Activated CD8-positive, alpha-beta memory T cell treated with anti-CD3 and anti-CD28 coated beads, Interleukin-2, amount 50 U/mL, for 24 hours (primary cell): Measurements from ENCODE around the gene CEACAM4.

Experiments
- DNase-seq: peaks from one replicate; pipeline ENCODE4 v3.0.0-alpha.2; 2020; ENCODE audit errors: extremely low read depth

The CEACAM4 gene

GRCh38 chr19:41617941-41618730 is 8.7 kb downstream of the CEACAM4 start:
- DNase-seq: no peak

GRCh38 chr19:41616792-41617621 is 9.9 kb downstream of the CEACAM4 start:
- DNase-seq: no peak

- DNase-seq: no peak
These were observed 11.7 kb downstream of the CEACAM4 start for GRCh38 chr19:41615207-41615606.

GRCh38 chr19:41612483-41612882 is 14.4 kb downstream of the CEACAM4 start:
- no peak for DNase-seq

- no peak for DNase-seq
These were observed 16.1 kb downstream of the CEACAM4 start for GRCh38 chr19:41610789-41611188.

- DNase-seq: no peak
These were observed 19.2 kb downstream of the CEACAM4 start for GRCh38 chr19:41607668-41608067.

- DNase-seq: no peak
These were observed 20.5 kb downstream of the CEACAM4 start for GRCh38 chr19:41606215-41606837.

- no peak for DNase-seq
These were observed 22.0 kb downstream of the CEACAM4 start for GRCh38 chr19:41604831-41605230.

GRCh38 chr19:41601771-41602170 is 25.1 kb downstream of the CEACAM4 start:
- DNase-seq: no peak

- no peak for DNase-seq
These were observed 27.5 kb downstream of the CEACAM4 start for GRCh38 chr19:41599175-41599966.

- peak; percentile 50 for DNase-seq
These were observed 29.3 kb downstream of the CEACAM4 start for GRCh38 chr19:41597600-41598041.

GRCh38 chr19:41595890-41596280 is 31.0 kb downstream of the CEACAM4 start:
- DNase-seq: no peak

GRCh38 chr19:41595258-41595889 is 31.5 kb downstream of the CEACAM4 start:
- peak; percentile 10 for DNase-seq

GRCh38 chr19:41591951-41592562 is 34.8 kb downstream of the CEACAM4 start:
- DNase-seq: no peak

GRCh38 chr19:41590936-41591335 is 35.9 kb downstream of the CEACAM4 start:
- DNase-seq: no peak

GRCh38 chr19:41589371-41589770 is 37.5 kb downstream of the CEACAM4 start:
- DNase-seq: no peak

GRCh38 chr19:41588497-41589209 is 38.2 kb downstream of the CEACAM4 start:
- DNase-seq: no peak

- no peak for DNase-seq
These were observed 39.0 kb downstream of the CEACAM4 start for GRCh38 chr19:41587838-41588210.

GRCh38 chr19:41587101-41587837 is 39.6 kb downstream of the CEACAM4 start:
- DNase-seq: no peak
